A673 (cell line): ENCODE measurements around the gene FAM43B. TPM values are rescaled to one million over a fixed set of nuclear protein-coding genes. Genes with fewer than 3 reads are reported as not detected.

Source experiments
- BruUV-seq: library from RNA; stranded (reverse); fragments of 400-500 nt; replicated peaks from 2 replicates; lab custom pipeline; 2021; lab: Mats Ljungman, UMichigan
- CTCF ChIA-PET: fragments of 300-600 bp; sonication (Branson Sonifier 250); formaldehyde crosslinking; loops from one replicate; lab custom pipeline; 2022; ENCODE audit warnings: antibody characterized with exemption; lab: Charles Lee
- POLR2A ChIA-PET: fragments of 300-600 bp; sonication (Branson Sonifier 250); formaldehyde crosslinking; loops from one replicate; lab custom pipeline; 2022; ENCODE audit warnings: antibody characterized with exemption; ENCODE audit not compliant: low non-redundant PET; lab: Charles Lee
- DNase-seq: peaks from one replicate; pipeline ENCODE4 v3.0.0-alpha.2; 2015; ENCODE audit warnings: low spot score
- H3K27ac ChIP-seq: fragments of 200-600 bp; sonication (generic); 2 replicates; pipeline ENCODE4 v1.5.1; 2016; ENCODE audit warnings: mixed run types, low read depth, mild to moderate bottlenecking, mixed read lengths, antibody characterized with exemption, low read length; ENCODE audit not compliant: poor library complexity, severe bottlenecking
- H3K27me3 ChIP-seq: fragments of 200-600 bp; sonication (generic); replicated peaks from 2 replicates; pipeline ENCODE4 v1.6.1; 2017; ENCODE audit warnings: mixed run types, low read depth, mild to moderate bottlenecking, mixed read lengths, antibody characterized with exemption, low read length; ENCODE audit not compliant: insufficient read depth, poor library complexity
- H3K36me3 ChIP-seq: fragments of 200-600 bp; sonication (generic); 2 replicates; pipeline ENCODE4 v1.6.1; 2016; ENCODE audit warnings: mixed run types, mild to moderate bottlenecking, mixed read lengths, antibody characterized with exemption, low read length; ENCODE audit not compliant: insufficient read depth, poor library complexity, severe bottlenecking
- H3K4me1 ChIP-seq: fragments of 200-600 bp; sonication (generic); 2 replicates; pipeline ENCODE4 v1.6.1; 2017; ENCODE audit warnings: mixed run types, mild to moderate bottlenecking, mixed read lengths, antibody characterized with exemption, low read length; ENCODE audit not compliant: insufficient read depth, poor library complexity, severe bottlenecking
- H3K4me3 ChIP-seq: fragments of 200-600 bp; sonication (generic); 2 replicates; pipeline ENCODE4 v1.5.1; 2016; ENCODE audit warnings: low read depth, mixed run types, mild to moderate bottlenecking, mixed read lengths, low read length; ENCODE audit not compliant: poor library complexity, severe bottlenecking
- H3K9me3 ChIP-seq: fragments of 200-600 bp; sonication (generic); 2 replicates; pipeline ENCODE4 v1.6.1; 2016; ENCODE audit warnings: mixed run types, low read depth, mild to moderate bottlenecking, mixed read lengths, antibody characterized with exemption, low read length; ENCODE audit not compliant: poor library complexity, severe bottlenecking
- CTCF ChIP-seq: fragments of 300-800, 200-600 bp; sonication (generic); conservative IDR thresholded peaks from 2 replicates; pipeline ENCODE4 v1.5.1; 2017; ENCODE audit warnings: low read depth, mild to moderate bottlenecking, antibody characterized with exemption, low read length, moderate library complexity, mixed read lengths
- EZH2 ChIP-seq: fragments of 200-600 bp; sonication (generic); IDR thresholded peaks from 2 replicates; pipeline ENCODE4 v1.6.1; 2017; ENCODE audit warnings: borderline replicate concordance, low read depth, mild to moderate bottlenecking, mixed read lengths, antibody characterized with exemption, low read length; ENCODE audit not compliant: poor library complexity, severe bottlenecking
- intact Hi-C: fragments of 100-400 bp; cut with micrococcal nuclease; formaldehyde crosslinking; loops from one replicate; pipeline ENCODE4 v1.10.0; 2022; ENCODE audit not compliant: unreplicated experiment
- total RNA-seq: library from RNA; stranded (reverse); gene quantifications from 2 replicates; pipeline ENCODE4 v1.2.3, GENCODE V29; 2021

FAM43B gene
- total RNA-seq, 1 experiment from 2014 or later = not detected

GRCh38 chr1:20521960-20522861 lies 30.2 kb upstream of the FAM43B start:
- ChIA-PET POLR2A (no interaction called here), CTCF (no interaction called here)
- Histone ChIP-seq H3K27ac (no peak overlapping the region), H3K27me3 (peaks cover 15% of the 10 kb centered on the region), H3K4me1 (no peaks in the 10 kb centered on the region), H3K4me3 (no peak overlapping the region), H3K36me3 (no peaks in the 10 kb centered on the region), H3K9me3 (no peaks in the 10 kb centered on the region)
- BruUV-seq = no TSS peak
- peak; percentile 86 for DNase-seq
- no peak for TF ChIP-seq EZH2
- TF ChIP-seq CTCF = peak; percentile 88
- intact Hi-C loops = loop anchor here (1.0 kb wide), 1 partner anchor 118 kb away; no protein-coding TSS in a partner anchor

- BruUV-seq = no TSS peak
- Histone ChIP-seq H3K27ac (no peak overlapping the region), H3K27me3 (peaks cover 46% of the 10 kb centered on the region), H3K4me1 (no peaks in the 10 kb centered on the region), H3K9me3 (no peaks in the 10 kb centered on the region), H3K4me3 (no peak overlapping the region), H3K36me3 (no peaks in the 10 kb centered on the region)
- TF ChIP-seq EZH2 (no peak), CTCF (no peak)
- POLR2A ChIA-PET = no interaction called here
- intact Hi-C loops = no loop called here
- DNase-seq = no peak
- CTCF ChIA-PET = no interaction called here
Measured at GRCh38 chr1:20526267-20526666, 26.1 kb upstream of the FAM43B start.

GRCh38 chr1:20528221-20528620 lies 24.2 kb upstream of the FAM43B start:
- CTCF ChIA-PET = interaction anchor here (0.7 kb wide), 1 partner anchor 21 kb away, joined by 4 read pairs; no protein-coding TSS in a partner anchor
- no peak for DNase-seq

More at GRCh38 chr1:20528221-20528620, 24.2 kb upstream of the FAM43B start:
- H3K36me3 ChIP-seq = no peaks in the 10 kb centered on the region
- H3K4me3 ChIP-seq = no peak overlapping the region
- H3K9me3 ChIP-seq = no peaks in the 10 kb centered on the region
- no TSS peak for BruUV-seq
- H3K27me3 ChIP-seq = peaks cover 58% of the 10 kb centered on the region
- POLR2A ChIA-PET = no interaction called here
- intact Hi-C loops = no loop called here
- no peak overlapping the region for H3K27ac ChIP-seq
- TF ChIP-seq EZH2 (no peak), CTCF (no peak)
- no peaks in the 10 kb centered on the region for H3K4me1 ChIP-seq
